DOHH2 (cell line): Measurements from ENCODE around the gene NEK7.

ENCODE experiments used
- H3F3A ChIP-seq: fragments of 200-600 bp; sonication (generic), shearing (Covaris generic); 2 replicates; pipeline ENCODE4 v1.6.0; 2016; ENCODE audit warnings: antibody characterized with exemption, mild to moderate bottlenecking; ENCODE audit not compliant: control insufficient read depth, insufficient read depth
- H3K27ac ChIP-seq: fragments of 200-600 bp; sonication (generic); 2 replicates; pipeline ENCODE4 v1.5.1; 2014; ENCODE audit warnings: low read depth, mild to moderate bottlenecking, low read length, moderate library complexity
- H3K27me3 ChIP-seq: fragments of 200-600 bp; sonication (generic); 2 replicates; pipeline ENCODE4 v1.6.1; 2014; ENCODE audit warnings: mild to moderate bottlenecking, low read length, mixed read lengths; ENCODE audit not compliant: control insufficient read depth
- H3K36me3 ChIP-seq: fragments of 200-600 bp; sonication (generic); 2 replicates; pipeline ENCODE4 v1.6.1; 2014; ENCODE audit warnings: mild to moderate bottlenecking, low read length, moderate library complexity, mixed read lengths; ENCODE audit not compliant: control insufficient read depth
- H3K4me1 ChIP-seq: fragments of 200-600 bp; sonication (generic); 2 replicates; pipeline ENCODE4 v1.6.1; 2014; ENCODE audit warnings: mild to moderate bottlenecking, low read length, mixed read lengths; ENCODE audit not compliant: control insufficient read depth
- H3K4me2 ChIP-seq: fragments of 200-600 bp; sonication (generic); 2 replicates; pipeline ENCODE4 v1.6.0; 2014; ENCODE audit warnings: mild to moderate bottlenecking, low read length, moderate library complexity
- H3K4me3 ChIP-seq: fragments of 200-600 bp; sonication (generic); 2 replicates; pipeline ENCODE4 v1.5.1; 2014; ENCODE audit warnings: mild to moderate bottlenecking, low read length, mixed read lengths
- H3K79me2 ChIP-seq: fragments of 200-600 bp; sonication (generic); 2 replicates; pipeline ENCODE4 v1.6.1; 2014; ENCODE audit warnings: mild to moderate bottlenecking, low read length, mixed read lengths; ENCODE audit not compliant: control insufficient read depth
- H3K9me2 ChIP-seq: fragments of 200-600 bp; sonication (generic); replicated peaks from 2 replicates; pipeline ENCODE4 v1.6.1; 2014; ENCODE audit warnings: mild to moderate bottlenecking, low read length, mixed read lengths; ENCODE audit not compliant: control insufficient read depth
- H3K9me3 ChIP-seq: fragments of 200-600 bp; sonication (generic); 2 replicates; pipeline ENCODE4 v1.6.1; 2014; ENCODE audit warnings: antibody characterized with exemption, low read length, mixed read lengths; ENCODE audit not compliant: control insufficient read depth, insufficient read depth
- H4K20me1 ChIP-seq: fragments of 200-600 bp; sonication (generic); 2 replicates; pipeline ENCODE4 v1.6.0; 2014; ENCODE audit warnings: low read depth, mild to moderate bottlenecking, antibody characterized with exemption, low read length, moderate library complexity; ENCODE audit not compliant: control insufficient read depth, insufficient read depth
- CTCF ChIP-seq: fragments of 200-600 bp; sonication (generic); IDR thresholded peaks from one replicate; pipeline ENCODE4 v1.5.1; 2014; ENCODE audit warnings: antibody characterized with exemption, mild to moderate bottlenecking, low read depth, low read length; ENCODE audit not compliant: poor library complexity, severe bottlenecking
- EZH2phosphoT487 ChIP-seq: fragments of 200-600 bp; sonication (generic); IDR thresholded peaks from 2 replicates; pipeline ENCODE4 v1.6.1; 2017; ENCODE audit warnings: borderline replicate concordance, mild to moderate bottlenecking, antibody characterized with exemption, low read length, moderate library complexity, mixed read lengths

NEK7 gene

GRCh38 chr1:198264282-198264681, 107.5 kb downstream of the NEK7 start:
- no peaks in the 10 kb centered on the region for H3K9me3 ChIP-seq
- no peaks in the 10 kb centered on the region for H3K79me2 ChIP-seq
- TF ChIP-seq CTCF (no peak), EZH2phosphoT487 (no peak)
- H3K4me1 ChIP-seq = no peaks in the 10 kb centered on the region
- no peaks in the 10 kb centered on the region for H3F3A ChIP-seq
- no peaks in the 10 kb centered on the region for H4K20me1 ChIP-seq
- no peaks in the 10 kb centered on the region for H3K9me2 ChIP-seq
- H3K27me3 ChIP-seq = no peaks in the 10 kb centered on the region
- no peak overlapping the region for H3K27ac ChIP-seq
- H3K36me3 ChIP-seq = 0 out of 2 replicates have a peak, but pooled peaks cover 3% of the 10 kb centered on the region
- no peak overlapping the region for H3K4me2 ChIP-seq
- no peak overlapping the region for H3K4me3 ChIP-seq

- no peaks in the 10 kb centered on the region for H3K27me3 ChIP-seq
- no peaks in the 10 kb centered on the region for H4K20me1 ChIP-seq
- H3K36me3 ChIP-seq = 0 out of 2 replicates have a peak, but pooled peaks cover 3% of the 10 kb centered on the region
- H3K4me2 ChIP-seq = no peak overlapping the region
- H3F3A ChIP-seq = no peaks in the 10 kb centered on the region
- H3K79me2 ChIP-seq = no peaks in the 10 kb centered on the region
- H3K9me2 ChIP-seq = no peaks in the 10 kb centered on the region
- H3K27ac ChIP-seq = no peak overlapping the region
- no peak overlapping the region for H3K4me3 ChIP-seq
- no peaks in the 10 kb centered on the region for H3K9me3 ChIP-seq
- H3K4me1 ChIP-seq = no peaks in the 10 kb centered on the region
- TF ChIP-seq CTCF (no peak), EZH2phosphoT487 (no peak)
Observed at GRCh38 chr1:198265073-198265661, 108.4 kb downstream of the NEK7 start.

GRCh38 chr1:198267056-198267455, 110.3 kb downstream of the NEK7 start:
- no peaks in the 10 kb centered on the region for H3K79me2 ChIP-seq
- H3K36me3 ChIP-seq = 0 out of 2 replicates have a peak, but pooled peaks cover 3% of the 10 kb centered on the region
- no peaks in the 10 kb centered on the region for H3K4me1 ChIP-seq
- no peaks in the 10 kb centered on the region for H3F3A ChIP-seq
- H3K4me3 ChIP-seq = no peak overlapping the region
- no peak overlapping the region for H3K27ac ChIP-seq
- TF ChIP-seq EZH2phosphoT487 (no peak), CTCF (no peak)
- no peaks in the 10 kb centered on the region for H3K27me3 ChIP-seq
- no peak overlapping the region for H3K4me2 ChIP-seq
- no peaks in the 10 kb centered on the region for H3K9me2 ChIP-seq
- no peaks in the 10 kb centered on the region for H4K20me1 ChIP-seq
- H3K9me3 ChIP-seq = no peaks in the 10 kb centered on the region

GRCh38 chr1:198267921-198268320, 111.1 kb downstream of the NEK7 start:
- Histone ChIP-seq H3K4me1 (no peaks in the 10 kb centered on the region), H3K4me3 (no peak overlapping the region), H3K27me3 (no peaks in the 10 kb centered on the region), H3K36me3 (0 out of 2 replicates have a peak, but pooled peaks cover 3% of the 10 kb centered on the region), H3F3A (no peaks in the 10 kb centered on the region), H3K9me2 (no peaks in the 10 kb centered on the region), H3K4me2 (no peak overlapping the region), H3K9me3 (no peaks in the 10 kb centered on the region), H3K79me2 (no peaks in the 10 kb centered on the region), H4K20me1 (no peaks in the 10 kb centered on the region), H3K27ac (no peak overlapping the region)
- TF ChIP-seq EZH2phosphoT487 (no peak), CTCF (no peak)
